Measurements from ENCODE around the gene RANBP10. TPM values are rescaled to one million over a fixed set of nuclear protein-coding genes. Genes with fewer than 3 reads are reported as not detected.

The RANBP10 gene
- total RNA-seq, 1 experiment from 2014 or later = 25.5 TPM

DNA sequence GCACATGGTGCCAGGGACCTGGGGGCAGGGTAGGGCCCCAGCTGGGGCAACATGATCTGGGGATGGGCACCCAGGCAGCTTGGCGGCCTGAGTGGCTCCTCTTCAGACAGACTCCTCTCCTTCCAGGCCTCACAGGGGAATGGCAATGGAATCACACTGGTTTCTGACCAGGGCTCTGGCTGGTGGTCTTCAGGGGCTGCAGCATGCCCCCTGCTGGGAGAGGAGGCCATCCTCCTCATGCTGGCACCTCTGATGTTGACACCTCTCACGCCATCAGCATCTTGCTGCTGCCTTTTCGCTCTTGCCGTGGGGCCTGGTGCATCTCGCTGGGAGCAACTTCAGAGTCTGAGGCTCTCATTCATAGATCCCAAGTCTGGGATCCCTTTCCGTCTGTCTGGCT is 76.0 kb downstream of the RANBP10 start:
- no peak for DNase-seq
- Mint-ChIP-seq H3K4me1 (ENCODE audit: low read depth, unreplicated experiment) (no peaks in the 10 kb centered on the region), H3K27ac (ENCODE audit: unreplicated experiment) (no peak overlapping the region), H3K9me3 (ENCODE audit: low read depth, unreplicated experiment) (no peaks in the 10 kb centered on the region), H3K27me3 (ENCODE audit: unreplicated experiment) (no peaks in the 10 kb centered on the region), H3K36me3 (ENCODE audit: insufficient read depth, unreplicated experiment) (no peaks in the 10 kb centered on the region), H3K4me3 (ENCODE audit: low read depth, unreplicated experiment) (no peak overlapping the region)
- intact Hi-C loops (cut with micrococcal nuclease; ENCODE audit: unreplicated experiment) = no loop called here
- TF ChIP-seq, protein P1, sequence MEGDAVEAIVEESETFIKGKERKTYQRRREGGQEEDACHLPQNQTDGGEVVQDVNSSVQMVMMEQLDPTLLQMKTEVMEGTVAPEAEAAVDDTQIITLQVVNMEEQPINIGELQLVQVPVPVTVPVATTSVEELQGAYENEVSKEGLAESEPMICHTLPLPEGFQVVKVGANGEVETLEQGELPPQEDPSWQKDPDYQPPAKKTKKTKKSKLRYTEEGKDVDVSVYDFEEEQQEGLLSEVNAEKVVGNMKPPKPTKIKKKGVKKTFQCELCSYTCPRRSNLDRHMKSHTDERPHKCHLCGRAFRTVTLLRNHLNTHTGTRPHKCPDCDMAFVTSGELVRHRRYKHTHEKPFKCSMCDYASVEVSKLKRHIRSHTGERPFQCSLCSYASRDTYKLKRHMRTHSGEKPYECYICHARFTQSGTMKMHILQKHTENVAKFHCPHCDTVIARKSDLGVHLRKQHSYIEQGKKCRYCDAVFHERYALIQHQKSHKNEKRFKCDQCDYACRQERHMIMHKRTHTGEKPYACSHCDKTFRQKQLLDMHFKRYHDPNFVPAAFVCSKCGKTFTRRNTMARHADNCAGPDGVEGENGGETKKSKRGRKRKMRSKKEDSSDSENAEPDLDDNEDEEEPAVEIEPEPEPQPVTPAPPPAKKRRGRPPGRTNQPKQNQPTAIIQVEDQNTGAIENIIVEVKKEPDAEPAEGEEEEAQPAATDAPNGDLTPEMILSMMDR (IDR thresholded peaks at IDR 0.05; ENCODE audit: unreplicated experiment) = no peak
- no TSS peak for BruUV-seq (replicated peaks)
- CTCF ChIA-PET = no interaction called here

DNA sequence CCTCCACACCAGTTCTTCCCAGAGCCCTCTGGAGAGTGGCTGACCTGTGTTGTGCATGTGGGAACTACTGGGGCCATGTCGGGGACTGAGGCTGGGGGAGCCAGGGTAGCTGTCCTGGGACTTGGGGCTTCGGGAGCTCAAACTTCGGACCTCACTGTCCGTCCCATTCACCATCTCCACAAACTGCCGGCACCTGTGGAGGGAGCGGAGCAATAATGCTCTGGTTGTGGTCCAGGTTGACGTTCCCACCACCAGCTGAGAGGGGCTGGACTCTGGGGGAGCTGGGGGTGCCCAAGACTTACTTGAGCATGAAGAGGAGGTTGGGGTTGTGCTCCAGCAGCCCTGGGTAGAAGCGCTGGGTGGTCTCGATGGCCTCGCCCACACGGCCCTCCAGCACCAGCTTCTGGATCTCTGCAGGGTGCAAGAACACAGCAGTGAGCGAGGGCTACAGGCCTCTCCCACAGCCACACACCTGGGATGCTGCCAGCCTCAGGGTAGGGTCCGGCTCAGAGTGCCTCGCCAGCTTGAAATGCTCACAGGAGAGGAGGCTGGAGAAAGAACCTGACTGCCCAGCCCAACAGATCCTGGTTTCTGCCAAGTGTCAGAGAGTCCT is 76.6 kb downstream of the RANBP10 start:
- Mint-ChIP-seq H3K9me3 (ENCODE audit: low read depth, unreplicated experiment) (no peaks in the 10 kb centered on the region), H3K36me3 (ENCODE audit: insufficient read depth, unreplicated experiment) (no peaks in the 10 kb centered on the region), H3K4me1 (ENCODE audit: low read depth, unreplicated experiment) (no peaks in the 10 kb centered on the region), H3K27ac (ENCODE audit: unreplicated experiment) (no peak overlapping the region), H3K27me3 (ENCODE audit: unreplicated experiment) (no peaks in the 10 kb centered on the region), H3K4me3 (ENCODE audit: low read depth, unreplicated experiment) (no peak overlapping the region)
- DNase-seq = no peak
- intact Hi-C loops (cut with micrococcal nuclease; ENCODE audit: unreplicated experiment) = no loop called here
- TF ChIP-seq, protein P1 (IDR thresholded peaks at IDR 0.05; ENCODE audit: unreplicated experiment) = no peak
- CTCF ChIA-PET = interaction anchor here (0.8 kb wide), 1 partner anchor 11 kb away, joined by 3 read pairs; no protein-coding TSS in a partner anchor
- BruUV-seq (replicated peaks) = no TSS peak

DNA sequence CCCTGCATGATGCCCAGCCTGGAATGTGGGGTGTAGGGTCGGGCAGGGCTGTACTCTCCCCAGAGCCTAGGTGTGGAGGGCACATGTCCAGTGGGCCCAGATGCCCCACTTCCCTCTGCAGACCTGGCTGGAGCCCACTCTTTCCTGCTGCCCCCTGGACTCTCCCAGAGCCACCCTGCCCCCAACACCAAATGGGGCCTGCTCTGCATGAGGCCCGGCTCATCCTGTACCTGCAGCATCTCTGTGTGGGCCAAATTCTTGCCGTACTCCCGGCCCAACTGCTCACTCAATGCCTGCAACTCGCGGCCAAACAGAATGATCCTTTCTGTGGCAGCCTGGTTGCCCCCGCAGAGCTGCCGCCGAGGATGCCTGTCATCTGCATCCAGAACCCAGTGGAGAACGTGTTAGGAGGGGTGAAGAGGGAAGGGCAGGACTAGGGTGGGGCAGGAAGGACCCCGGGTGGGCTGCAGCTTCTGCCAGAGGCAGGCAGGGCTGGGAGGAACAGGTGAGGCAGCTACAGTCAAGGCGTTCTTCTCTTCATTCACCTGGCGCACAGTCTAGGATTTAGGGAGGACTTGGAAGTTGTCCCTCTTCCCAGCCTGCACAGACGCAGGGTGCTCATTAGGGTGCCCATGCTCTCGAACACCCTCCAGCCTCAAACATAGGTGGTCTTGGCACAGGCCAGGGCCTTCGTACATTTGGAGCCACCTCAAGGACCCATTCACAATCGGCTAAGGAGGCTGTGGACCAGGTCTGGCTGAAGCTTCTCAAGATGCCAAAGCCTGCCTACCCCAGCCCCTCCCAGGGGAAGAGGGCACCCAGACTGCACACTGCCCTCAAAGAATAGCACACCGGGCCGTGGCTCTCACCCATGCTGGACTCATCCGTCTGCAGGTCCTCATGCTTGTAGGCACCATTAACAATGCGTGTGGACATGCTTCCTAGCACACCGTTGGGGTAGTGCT is 78.6 kb downstream of the RANBP10 start:
- TF ChIP-seq, protein P1 (IDR thresholded peaks at IDR 0.05; ENCODE audit: unreplicated experiment) = no peak
- Mint-ChIP-seq H3K4me1 (ENCODE audit: low read depth, unreplicated experiment) (no peaks in the 10 kb centered on the region), H3K27me3 (ENCODE audit: unreplicated experiment) (no peaks in the 10 kb centered on the region), H3K9me3 (ENCODE audit: low read depth, unreplicated experiment) (no peaks in the 10 kb centered on the region), H3K27ac (ENCODE audit: unreplicated experiment) (no peak overlapping the region), H3K4me3 (ENCODE audit: low read depth, unreplicated experiment) (no peak overlapping the region), H3K36me3 (ENCODE audit: insufficient read depth, unreplicated experiment) (no peaks in the 10 kb centered on the region)
- no TSS peak for BruUV-seq (replicated peaks)
- CTCF ChIA-PET = interaction anchor here (0.7 kb wide), 2 partner anchors 8 to 89 kb away, joined by 3 read pairs; partner anchors contain the start of gene GFOD2
- intact Hi-C loops (cut with micrococcal nuclease; ENCODE audit: unreplicated experiment) = no loop called here
- DNase-seq = no peak

DNA sequence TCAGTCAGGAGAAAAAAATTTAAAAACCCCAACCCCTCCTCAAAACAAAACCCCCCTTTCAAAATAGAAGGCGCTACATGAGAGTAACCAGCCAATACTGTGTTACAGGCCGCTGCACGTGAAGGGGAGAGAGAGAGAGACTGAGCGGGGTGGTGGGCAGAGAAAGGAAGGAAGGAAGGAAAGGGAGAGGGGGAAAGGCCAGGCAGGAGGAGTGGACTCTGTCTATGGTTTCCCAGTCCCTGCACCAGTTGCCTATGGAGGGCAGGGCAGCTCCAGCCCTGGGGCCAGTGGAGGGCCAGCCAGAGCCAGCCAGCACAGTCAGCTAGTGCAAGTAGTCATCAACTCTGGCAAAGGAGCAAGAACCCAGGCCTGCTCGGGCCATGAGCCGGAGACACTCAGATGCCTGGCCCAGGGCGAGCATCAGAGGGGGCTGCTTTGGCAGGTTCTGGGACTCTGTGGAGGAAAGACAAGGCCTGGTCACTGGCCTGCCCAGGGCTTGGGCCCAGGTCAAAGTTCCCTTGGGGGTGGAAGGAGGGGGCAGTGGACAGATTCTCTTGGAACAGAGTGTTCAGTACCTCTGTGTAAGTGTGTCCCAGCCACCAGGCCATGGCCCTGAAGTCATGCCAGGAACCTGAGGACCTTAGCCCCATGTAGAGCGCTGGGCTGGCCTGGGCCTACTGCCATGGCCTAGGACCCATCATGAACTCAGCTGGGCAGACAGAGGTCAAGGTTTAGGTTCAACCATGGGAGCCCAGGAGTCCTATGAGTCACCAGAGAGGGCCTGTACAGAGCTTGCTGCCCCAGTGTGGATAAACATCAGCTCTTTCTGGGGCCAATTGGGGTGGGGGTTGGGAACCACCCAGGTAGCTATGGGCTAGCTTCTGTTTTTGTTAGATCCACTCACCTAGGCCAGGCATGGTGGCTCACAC is 80.0 kb downstream of the RANBP10 start:
- intact Hi-C loops (cut with micrococcal nuclease; ENCODE audit: unreplicated experiment) = no loop called here
- Mint-ChIP-seq H3K27me3 (ENCODE audit: unreplicated experiment) (no peaks in the 10 kb centered on the region), H3K4me3 (ENCODE audit: low read depth, unreplicated experiment) (no peak overlapping the region), H3K9me3 (ENCODE audit: low read depth, unreplicated experiment) (no peaks in the 10 kb centered on the region), H3K27ac (ENCODE audit: unreplicated experiment) (no peak overlapping the region), H3K4me1 (ENCODE audit: low read depth, unreplicated experiment) (no peaks in the 10 kb centered on the region), H3K36me3 (ENCODE audit: insufficient read depth, unreplicated experiment) (no peaks in the 10 kb centered on the region)
- BruUV-seq (replicated peaks) = no TSS peak
- TF ChIP-seq, protein P1 (IDR thresholded peaks at IDR 0.05; ENCODE audit: unreplicated experiment) = no peak
- DNase-seq = no peak
- CTCF ChIA-PET = no interaction called here

All from Calu3 (cell line).